NCI-H82 treated with DMSO at 0.1 percent for 48 hours (cell line): ENCODE data around the gene KCNC3.
"Not testable (repeated sequence)": the region's sequence is repeated elsewhere in the genome, so short reads cannot be mapped to it uniquely, and the experiment has no call there.

Experiments used
- DNase-seq: peaks from one replicate; lab custom pipeline; 2025; ENCODE audit not compliant: unreplicated experiment; lab: John Stamatoyannopoulos, UW

KCNC3 gene

DNA sequence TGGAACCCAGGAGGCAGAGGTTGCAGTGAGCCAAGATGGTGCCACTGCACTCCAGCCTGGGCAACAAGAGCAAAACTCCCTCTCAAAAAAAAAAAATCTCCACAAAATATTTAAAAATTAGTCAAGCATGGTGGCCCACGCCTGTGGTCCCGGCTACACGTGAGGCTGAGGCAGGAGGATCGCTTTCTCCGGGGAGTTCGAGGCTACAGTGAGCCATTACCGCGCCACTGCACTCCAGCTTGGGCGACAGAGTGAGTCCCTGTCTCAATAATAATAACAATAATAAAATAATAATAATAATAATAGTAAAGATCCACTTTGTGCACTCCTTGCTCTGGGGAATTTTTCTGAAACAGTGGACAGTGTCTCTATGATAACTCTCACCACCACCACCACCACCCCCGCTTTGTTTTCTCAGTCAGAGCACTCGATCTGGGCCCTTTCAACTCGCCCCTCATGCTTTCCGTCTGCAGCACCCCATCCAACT, 27.6 kb upstream of the KCNC3 start:
- no peak for DNase-seq

DNA sequence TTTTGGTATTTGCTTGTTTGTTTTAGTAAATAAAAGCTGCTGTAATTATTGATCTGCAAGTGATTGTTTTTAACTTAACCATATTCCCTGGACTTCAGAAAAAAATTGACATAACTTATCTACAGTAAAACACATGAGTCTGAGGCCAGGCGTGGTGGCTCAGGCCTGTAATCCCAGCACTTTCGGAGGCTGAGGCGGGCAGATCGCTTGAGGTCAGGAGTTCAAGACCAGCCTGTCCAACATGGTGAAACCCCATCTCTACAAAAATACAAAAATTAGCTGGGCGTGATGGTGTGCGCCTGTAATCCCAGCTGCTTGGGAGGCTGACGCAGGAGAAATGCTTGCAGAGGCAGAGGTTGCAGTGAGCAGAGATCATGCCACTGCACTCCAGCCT, 24.3 kb upstream of the KCNC3 start:
- not testable (repeated sequence) for DNase-seq

DNA sequence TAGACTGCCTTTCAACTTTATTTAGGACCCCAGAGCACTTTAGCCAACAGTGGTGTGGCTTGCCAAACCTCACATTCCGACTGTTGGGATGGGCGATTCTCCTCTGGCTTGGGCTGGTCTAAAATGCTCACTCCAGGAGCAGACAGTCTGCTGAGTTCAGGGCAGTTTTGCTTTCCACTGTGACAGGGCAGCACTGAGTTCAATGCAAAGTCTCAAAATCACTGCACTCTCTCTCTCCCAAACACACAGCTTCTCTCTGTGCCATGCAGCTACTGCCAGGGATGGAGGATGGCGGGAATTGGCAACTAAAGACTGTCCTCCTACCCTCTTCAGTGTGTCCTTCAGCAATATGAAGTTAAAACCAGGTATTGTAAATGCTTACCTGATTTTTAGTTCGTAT, 23.1 kb upstream of the KCNC3 start:
- DNase-seq, result no peak

DNA sequence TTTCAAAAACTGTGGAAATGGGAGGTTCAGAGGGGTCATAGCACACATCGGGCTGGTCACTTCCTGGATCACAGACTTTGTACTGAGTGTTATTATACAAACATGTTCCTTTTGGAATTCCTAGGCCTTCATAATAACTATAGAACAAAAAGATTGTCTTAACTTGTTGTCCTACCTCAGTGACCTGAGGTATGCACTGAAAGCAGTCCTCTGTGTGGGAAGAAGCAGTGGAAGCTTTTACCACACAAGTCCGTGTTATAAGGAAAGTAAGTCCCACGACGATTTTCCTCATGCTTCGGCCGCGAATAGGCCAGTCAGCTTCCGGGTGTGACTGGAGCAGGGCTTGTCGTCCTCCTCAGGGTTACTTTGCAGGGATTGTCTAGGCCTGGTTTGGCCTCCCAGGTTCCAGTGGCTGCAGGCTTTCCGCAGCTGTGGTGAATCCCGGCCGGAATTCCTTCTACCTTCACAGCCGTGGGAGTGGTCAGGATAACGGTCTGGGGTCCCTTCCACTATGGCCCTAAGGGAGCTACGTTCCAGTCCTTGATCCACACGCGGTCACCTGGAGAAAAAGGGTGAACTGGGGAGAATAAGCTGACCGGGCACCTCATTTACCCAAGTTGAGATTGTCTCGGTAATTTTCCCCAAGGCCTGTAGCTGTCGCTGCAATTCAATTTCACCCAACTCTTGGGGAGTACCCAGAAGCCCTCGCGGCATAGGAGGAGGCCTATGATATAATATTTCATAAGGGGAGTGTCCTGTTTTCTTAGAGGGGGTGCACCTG, 20.3 kb upstream of the KCNC3 start:
- no peak for DNase-seq

DNA sequence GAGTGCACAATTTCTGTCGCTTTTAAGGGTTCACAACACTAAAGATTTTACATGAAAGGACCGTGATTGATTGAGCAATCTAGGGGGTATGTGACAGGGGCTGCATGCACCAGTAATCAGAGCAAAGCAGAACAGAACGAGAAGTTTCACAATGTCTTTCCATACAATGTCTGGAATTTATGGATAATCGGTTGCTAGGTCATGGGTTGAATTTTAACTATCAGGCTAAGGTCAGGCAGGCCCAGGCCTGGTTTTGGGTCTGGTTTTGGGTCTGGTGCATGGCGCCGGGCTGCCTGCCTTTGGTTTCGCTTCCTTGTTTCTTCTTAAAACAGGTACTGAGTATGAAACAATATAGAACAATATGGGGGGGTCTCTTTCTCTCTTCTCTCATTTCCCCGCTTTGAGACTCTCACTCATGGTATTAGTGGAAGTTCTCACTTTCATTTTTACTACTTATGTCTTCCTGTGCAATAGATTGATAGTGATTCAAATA, 18.0 kb upstream of the KCNC3 start:
- not testable (repeated sequence) for DNase-seq

DNA sequence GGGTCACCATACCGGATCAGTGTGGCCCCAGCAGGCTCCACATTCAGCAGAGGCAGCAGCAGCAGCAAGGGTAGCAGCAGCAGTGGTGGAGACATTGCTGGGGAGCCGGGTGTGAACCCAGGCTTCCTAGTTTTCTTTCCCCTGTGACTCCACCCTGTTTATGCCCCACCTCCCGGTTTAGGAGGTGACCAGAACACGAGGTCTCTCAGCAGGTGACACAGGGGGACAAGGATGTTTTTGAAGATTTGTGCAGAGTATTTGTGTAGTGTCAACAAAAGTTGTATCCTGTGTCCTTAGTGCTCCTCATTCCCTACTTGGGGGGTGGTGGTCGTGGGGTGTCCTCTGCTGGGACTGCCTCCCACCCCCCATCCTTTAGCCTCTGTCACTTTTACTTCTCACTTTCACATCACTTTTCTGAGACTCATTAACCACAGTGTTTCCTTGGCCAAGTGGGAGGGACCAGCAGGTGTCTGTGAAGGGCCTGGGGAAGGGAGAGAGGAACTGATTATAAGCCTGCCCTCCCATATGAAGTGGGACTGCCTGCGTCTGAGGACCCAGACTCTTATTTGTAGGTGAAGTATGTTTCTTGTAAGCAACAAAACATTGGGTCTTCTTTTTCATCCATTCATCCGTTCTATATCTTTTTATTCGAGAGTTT, 15.6 kb upstream of the KCNC3 start:
- no peak for DNase-seq

DNA sequence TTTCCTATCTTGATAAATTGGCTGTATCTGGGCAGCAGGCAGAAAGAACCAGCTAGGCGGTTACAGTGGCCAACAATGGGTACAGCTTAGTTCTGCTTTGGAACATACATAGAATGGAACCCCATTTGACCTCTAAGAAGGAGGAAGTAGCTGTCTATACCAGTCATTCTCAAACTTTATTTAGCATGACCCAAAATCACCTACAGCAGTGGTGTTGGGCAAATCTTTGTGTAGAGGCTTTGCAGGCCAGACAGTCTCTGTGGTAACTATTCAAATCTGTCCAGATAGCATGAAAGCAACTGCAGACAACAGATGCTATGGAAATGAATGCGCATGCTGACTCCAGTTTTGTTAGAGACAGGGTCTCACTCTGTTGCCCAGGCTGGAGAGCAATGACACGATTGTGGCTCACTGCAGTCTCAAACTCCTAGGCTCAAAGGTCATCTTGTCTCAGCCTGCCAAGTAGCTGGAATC, 12.0 kb upstream of the KCNC3 start:
- DNase-seq, result no peak

DNA sequence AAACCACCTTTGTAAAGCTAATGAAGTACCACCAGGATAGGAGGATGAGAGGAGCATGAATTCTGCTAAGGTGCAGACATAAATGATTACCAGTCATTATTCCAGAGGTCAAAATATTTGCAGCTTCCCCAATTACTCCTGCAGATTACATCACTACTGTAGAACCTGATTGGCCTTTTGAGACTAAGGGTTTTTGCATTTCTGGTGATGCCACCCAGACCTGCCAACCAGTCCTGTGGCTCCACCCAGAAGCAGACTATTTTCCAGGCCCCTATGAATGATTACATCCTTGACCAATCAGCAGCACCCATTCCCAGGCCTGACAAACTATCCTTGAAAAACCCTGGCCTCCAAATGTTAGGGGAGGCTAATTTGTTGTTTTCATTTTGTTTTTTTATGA, 11.2 kb upstream of the KCNC3 start:
- no peak for DNase-seq

DNA sequence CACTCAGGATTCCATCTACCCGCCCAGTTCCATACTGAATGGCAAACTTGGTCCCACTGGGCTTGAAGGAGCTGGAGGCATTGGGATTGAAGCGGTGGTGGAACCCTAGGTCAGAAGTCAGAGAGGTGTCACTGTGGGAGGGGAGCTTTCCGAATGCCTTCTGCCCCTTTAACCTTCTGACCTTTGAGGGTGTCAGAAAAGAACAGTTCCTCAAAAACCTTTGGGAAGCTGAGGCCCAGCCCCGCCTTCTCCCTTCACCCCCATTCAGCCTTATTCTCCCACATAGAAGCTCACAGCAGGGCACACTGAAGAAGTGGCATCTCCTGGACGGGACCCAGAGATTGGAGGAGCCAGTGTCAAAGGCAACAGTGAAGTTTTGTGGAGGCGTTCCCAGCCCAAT, 7.9 kb upstream of the KCNC3 start:
- DNase-seq, result not testable (repeated sequence)

DNA sequence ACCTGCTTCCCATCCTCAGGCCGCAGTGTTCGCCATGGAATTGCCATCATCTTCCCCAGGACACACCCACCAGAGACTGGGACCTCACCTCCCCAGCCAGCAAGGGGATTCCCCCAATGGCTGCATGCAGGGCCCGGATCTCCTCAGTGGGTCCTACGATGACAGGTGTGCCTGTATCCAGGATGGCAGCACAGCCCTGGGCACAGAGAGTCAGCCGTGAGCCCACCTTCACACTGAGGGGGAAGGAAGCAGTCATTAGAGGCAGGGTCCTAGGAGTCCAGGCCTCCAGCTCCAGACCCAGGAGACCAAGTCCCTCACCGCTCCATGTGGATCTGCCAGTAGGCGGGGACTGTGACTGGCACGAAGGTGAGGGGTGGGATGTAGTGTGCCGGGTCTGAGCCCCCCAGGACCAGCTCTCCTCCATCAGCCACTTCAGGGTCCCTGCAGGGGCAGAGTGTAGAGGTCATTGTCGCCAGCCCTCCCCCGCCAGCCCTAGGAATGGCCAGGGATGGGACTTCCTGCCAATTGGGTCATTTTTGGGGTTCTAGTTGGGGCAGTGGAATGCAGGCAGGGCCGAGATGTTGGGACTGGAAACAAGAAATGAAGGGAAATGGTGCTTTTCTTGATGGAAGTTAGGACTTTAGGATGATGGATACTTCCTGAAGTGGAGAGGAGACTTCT, 5.7 kb upstream of the KCNC3 start:
- DNase-seq, result no peak

DNA sequence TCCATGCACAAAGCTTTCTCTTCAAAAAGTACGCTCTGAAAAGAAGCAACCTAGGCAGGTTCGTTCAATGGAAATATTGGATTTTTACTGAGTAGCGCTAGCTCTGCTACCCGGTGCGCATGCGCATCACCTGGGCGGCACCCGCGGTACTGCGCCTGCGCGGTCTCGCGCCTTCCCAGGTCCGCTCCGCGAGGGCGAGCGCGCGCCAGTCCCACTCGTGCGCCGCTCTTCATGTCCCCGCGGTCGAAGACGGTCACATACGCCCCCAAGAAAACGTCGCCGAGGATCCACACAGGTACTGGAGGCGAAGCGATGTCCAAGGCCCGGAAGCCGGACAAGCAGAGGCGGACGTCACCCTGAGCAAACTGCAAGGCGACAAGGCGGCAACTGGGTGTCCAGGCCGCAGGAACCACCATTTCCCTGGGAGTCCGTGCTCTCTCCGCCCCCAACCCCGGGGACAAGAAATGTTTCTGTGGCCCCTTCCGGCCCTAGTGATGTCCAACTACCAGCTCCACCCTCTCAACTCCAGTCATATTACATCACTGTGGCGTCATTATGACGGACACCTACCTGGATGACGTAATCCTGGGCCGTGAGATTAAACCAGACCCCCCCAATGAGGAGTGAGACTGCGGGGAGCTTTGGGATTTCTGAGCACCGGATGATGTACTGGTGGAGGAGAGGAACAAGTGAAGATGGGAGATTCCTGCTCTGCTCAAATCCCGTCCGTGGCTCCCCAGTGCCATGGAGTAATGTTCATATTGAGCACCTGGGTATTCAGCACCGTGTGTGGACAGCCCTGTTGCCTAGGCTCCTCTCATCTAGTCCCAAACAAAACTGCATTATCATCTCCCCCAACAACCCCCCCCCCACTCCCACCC, 4.8 kb upstream of the KCNC3 start:
- no peak for DNase-seq

DNA sequence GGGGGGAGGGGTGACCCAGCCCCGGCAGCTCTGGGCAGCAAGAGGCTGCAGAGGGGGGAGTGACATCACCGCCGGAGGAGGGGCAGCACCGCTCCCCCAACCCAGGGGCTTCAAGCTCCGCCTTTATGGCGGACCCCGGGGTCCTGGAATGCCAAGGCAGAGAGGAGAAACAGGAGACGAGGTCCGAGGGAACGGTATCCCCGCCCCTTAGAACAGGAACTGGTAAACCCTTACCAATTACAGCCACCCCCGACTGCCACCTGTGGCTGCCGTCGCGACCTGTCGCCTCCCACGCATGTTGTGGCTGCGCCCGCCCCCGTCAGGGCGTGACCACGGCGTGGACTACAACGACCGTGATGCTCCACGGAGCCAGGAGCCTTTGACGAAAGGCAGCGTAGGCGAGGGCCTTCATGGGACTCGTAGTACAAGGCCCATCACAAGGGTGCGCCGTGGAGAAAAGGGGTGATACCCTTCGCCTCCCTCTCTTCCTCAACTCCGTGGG, 4.1 kb upstream of the KCNC3 start:
- peak; percentile 32 for DNase-seq

DNA sequence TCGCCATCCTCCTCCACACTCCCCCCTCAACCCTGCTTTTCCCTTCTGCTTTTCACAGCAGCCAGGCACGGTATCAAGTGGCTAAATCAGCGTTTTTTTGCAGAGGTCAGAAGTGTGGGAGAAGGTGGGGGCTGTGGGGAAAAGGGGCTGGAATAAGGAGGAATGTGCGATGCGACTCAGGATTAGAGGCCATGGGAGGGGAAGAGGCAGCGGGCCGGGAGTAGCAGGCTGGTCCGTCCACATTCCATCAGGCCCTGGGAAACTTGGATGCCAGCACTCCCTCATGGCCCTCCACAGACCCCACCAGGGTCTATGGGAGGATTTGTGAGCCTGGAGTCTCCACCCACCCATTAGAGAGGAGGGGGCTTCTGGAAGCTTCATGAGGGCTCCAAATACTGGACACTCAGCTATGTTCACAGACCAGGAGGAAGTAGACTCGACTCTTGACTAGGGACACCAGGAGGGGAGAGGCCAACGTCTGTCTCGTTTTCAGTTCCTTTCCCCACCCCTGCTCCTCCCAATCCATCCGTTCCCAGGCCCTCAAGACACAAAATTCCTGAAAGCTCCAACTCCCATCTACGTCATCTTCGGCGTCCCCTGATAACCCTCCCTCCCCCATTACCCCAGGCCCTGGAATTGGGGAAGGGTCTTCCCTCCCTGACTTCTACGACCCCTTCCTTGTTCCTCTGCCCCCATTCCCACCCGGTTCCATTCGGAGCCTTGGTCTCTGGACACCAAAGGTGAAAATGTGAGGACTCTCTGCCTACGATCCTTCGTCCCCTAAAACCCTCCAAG, 3.3 kb upstream of the KCNC3 start:
- DNase-seq, result no peak

DNA sequence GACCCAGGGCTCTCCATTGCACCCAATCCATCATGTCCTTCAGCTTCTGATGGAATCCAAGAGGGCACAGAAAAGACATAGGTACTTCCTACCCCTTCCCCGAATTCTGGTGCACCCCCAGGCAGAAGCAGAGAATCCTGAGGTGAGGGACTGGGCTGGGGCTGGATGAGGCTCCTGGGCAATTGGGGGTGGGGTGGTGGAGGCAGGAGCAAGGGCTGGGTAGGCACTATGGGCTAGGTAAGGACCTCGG, 2.7 kb upstream of the KCNC3 start:
- DNase-seq, result no peak

DNA sequence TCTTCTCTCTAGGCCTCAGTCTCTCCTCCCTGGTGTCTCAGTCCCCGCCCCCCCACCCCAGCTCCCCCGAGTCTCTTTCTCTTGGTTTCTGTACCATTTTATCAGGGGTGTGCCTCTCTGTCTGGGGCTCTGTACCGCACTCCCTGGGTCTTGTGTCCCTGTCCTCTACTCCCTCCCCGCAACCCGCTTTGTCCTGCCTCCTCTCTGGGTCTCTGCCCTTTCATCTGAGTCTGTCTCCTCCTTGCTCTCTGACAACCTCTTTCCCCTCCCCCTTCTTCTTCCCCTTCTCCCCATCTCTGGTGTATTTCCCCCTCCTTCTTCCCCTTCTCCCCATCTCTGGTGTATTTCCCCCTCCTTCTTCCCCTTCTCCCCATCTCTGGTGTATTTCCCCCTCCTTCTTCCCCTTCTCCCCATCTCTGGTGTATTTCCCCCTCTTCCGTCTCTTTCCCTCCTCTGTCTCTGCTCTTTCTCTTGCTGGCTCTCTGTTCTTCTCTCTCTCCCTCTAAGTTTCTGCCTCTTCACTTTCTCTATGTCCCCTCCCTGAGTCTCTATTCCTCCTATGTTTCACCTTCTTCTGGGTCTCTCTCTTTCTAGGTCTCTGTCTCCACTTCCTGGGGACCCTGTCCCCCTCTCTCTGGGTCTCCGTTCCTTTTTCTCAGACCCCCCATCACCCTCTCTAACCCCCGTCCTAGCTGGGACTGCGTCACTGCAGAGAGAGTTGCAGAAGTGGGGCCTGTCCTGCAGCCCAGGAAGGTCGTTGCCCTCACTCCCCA, 2.2 kb upstream of the KCNC3 start:
- DNase-seq, result no peak

DNA sequence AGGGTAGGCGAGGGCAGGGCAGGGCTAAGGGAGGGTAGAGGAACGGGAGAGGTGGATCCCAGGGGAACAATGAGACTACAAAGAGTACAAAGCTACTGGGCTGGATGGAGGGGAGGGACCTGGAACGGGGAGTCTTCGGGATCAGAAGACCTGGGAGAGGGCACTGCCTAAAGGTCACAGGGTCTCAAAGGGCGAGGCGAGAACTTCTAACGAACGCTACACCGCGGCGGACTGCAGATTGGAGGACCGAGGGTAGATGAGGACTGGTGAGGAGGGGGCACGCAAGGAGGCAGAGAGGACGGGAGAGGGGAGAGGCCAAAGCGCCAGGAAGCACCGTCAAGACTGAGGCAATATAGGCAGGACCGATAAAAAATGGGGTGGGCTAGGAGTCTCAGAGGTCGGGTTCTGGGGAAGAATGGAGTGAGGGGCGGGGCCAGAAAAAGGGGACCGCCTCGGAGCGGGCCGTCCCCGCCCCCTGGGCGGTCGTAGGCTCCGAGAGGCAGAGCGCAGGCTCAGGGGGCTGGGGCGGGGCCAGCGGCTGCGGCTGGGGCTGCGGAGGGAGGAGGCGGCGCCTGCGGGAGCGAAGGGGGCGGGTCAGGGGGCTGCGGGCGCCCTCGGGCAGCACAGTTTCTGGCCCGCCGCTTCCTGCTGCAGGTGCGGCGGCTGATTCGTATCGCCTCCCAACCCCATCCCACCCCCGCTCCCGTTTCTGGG, 1.3 kb upstream of the KCNC3 start:
- no peak for DNase-seq

DNA sequence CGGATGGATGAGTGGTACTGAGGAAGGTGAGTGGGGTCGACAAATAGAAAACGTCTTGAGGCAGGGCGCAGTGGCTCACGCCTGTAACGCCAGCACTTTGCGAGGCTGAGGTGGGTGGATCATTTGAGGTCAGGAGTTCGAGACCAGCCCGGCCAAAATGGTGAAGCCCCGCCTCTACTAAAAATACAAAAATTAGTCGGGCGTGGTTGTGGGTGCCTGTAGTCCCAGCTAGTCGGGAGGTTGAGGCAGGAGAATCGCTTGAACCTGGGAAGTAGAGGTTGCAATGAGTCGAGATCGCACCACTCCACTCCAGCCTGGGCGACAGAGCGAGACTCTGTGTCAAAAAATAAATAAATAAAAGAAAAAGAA, 733 bp upstream of the KCNC3 start:
- not testable (repeated sequence) for DNase-seq

DNA sequence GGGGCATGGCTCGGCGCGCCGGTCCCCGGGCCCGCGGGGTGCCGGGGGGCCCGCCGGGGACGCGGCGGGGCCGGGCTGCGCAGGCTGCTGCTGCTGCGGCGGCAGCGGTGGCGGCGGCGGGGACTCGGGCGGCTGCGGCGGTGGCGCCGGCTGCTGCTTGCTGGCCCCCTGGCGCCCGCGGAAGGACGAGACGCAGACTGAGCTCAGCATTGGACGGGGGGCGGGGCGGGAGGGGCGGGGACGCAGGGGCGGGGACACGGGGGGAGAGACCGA, 368 bp downstream of the KCNC3 start:
- DNase-seq, result no peak
